Measurements from ENCODE around the gene CDH5.

The CDH5 gene

DNA sequence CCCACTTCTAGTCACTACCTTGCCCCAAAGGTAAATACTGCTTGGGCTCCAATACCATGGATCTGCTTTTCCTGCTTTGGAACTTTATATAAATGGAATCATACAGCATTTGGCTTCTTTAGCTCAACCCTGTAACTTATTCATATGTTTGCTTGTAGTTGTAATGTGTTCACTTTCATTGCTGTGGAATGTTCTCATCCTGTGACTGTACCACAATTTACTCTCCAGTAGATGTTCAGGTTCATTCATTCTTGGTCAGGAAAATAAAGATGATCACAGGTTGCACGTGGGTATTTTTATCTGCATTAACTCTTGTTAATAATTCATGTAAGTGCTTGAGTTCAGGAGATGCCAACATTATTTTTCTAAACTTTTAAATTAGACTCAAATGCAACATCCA is 53.9 kb downstream of the CDH5 start:
- DNase-seq = no peak

DNA sequence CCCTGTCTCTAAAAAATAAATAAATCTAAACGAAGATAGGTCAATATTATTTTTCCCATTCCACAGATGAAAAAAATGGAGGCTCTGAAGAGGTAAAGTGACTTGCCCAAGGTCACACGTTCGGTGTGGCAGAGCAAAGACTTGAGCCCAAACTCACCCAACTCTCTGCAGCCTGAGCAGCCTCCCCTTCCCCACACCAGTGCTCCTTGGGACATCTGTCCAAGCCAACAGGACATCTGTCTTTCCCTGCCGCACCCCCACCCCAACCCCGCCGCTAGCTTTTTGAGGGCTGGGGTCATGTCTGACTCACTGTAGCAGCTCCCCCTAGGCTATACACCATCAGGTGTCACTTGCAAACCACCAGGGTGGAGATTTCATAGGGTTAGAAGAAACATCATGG is 55.4 kb downstream of the CDH5 start:
- no peak for DNase-seq

DNA sequence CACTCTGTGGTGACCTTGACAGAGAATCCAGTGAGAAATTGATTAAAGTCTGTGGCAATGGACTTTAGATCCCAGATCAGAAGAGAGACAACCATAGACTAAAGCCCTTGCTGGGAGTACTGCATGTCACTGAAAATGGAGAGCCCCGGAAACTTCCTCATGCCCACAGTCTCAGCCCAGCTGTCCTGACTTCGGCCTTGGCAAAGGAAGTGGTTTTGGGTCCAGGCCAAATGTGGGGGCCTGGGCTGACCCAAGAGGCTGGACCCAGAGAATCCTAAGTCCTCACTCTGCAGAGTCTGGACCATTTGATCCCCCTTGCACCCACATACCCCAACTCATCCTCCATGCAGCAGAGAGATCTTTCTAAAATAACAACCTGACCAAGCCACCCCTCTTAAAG is 55.9 kb downstream of the CDH5 start:
- DNase-seq = no peak

DNA sequence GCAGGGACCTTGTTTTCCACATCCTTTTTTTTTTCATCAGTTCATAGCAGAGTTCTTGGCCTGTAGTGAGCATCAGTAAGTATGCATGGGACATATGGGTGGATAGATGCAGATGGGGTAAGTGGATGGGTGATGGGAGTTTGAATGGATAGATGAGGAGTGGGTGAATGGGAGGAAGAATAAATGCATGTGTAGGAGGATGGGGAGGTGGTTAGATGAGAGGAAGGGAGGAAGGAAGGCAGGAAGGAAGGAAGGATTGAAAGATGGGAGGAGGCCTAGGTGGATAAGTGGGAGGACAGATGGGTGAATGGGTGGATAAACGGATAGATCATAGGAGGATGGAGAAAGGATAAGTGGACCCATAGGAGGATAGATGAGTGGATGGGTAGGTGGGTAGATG is 56.7 kb downstream of the CDH5 start:
- DNase-seq = no peak

DNA sequence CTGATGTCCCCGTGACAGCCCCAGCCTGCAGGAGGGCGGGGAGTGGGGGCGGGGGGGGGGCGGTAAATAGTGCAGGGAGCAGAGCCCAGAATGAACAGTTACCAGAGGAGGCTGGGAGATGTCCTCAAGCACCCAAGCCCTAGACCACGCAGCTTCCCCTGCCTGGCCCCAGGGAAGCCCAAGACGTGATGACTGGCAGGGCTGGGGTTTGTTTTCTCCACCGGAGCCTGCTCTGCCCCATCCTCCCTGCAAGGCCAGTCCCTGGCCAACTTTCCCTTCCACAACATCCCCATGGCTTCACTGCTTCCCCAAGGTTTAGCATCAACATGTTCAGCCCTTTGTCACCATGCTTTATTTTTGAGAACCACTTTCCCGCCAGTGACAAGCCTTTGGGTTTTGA is 59.2 kb downstream of the CDH5 start:
- DNase-seq = no peak

DNA sequence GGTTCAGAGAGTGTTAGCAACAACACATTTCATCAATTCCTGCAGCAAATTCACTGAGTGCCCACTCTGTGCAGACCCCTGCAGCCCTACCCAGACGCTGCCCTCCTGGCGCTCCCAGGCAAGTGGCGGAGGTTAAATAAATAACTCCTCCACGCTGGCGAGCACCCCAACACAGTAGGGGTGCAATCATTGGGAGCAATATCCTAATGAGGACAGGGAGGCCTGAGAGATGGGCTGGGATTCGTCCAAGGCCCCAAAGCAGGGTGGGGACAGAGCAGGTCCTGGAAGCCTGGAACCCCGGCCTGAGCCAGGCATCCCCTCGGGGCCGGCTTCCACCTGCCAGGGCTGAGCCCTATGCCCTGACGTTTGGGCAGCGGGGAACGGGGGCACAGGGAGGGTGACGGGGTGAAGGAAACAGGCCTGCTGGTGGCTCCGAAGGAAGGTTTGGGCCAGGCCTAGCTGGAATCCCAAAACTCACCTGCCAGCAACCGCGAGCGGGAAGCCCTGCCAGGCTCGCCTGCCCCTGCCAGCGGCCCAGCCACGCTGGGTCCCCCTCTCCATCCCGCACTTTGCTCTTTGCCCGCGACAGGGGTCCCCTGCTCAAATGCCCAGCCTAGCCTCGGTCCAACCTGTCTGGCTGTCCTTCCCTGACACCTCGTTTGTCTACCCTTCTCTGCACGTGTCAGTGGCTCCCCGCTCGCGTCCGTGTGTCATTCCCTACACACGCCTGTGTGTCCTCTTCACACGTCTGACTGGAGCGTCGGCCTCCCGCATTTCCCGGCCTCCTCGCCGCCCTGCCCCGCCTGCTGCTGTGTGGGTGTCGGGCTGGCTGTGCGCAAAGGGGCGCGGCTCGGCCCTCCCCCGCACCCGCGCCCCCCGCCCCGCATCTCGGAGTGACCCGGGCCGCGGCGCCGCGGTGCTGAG is 59.9 kb downstream of the CDH5 start:
- no peak for DNase-seq

DNA sequence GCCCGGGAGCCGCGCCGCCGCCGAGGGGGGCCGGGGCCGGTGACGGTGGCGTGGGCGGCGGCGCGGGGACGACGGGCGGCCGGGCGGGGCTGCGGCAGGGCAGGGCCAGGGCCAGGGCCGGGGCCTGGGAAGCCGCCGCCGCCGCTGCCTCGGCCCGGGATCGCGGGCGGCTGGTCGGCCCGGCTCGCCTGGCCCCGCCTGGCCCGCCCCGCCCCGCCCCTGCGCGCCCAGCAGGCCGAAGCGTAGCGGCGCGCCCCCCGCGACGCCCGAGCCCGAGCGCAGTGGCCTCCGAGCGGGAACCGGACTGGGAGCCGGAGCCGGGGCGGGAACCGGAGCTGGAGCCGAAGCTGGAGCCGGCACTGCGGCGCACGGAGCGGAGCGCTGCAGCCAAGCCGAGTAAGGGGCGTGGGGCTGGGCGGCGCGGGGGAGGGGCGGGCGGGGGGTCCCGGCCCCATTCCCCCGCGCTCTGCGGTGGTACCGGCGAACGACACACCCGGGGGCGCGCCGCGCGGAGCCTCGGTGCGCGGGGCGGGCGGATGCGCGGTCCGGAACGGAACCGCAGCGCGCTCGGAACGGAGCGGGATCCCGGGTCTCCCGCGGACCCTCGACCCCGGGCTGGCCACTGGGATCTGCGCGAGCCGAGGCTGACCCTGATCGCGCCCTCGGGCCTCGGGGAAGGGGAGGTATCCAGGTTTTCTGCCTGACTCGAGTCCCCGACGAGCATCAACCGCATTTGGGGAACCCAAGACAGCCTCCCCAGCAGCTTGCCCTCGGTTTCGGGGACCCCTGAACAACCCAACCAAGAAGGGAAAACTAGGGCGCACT is 60.8 kb downstream of the CDH5 start, which contains the start of gene BEAN1:
BEAN1 (plus strand) TSS at position 260 of the 825 bp plus-strand sequence. CDS start 10,382 bp downstream, outside the sequence.
- no peak for DNase-seq

DNA sequence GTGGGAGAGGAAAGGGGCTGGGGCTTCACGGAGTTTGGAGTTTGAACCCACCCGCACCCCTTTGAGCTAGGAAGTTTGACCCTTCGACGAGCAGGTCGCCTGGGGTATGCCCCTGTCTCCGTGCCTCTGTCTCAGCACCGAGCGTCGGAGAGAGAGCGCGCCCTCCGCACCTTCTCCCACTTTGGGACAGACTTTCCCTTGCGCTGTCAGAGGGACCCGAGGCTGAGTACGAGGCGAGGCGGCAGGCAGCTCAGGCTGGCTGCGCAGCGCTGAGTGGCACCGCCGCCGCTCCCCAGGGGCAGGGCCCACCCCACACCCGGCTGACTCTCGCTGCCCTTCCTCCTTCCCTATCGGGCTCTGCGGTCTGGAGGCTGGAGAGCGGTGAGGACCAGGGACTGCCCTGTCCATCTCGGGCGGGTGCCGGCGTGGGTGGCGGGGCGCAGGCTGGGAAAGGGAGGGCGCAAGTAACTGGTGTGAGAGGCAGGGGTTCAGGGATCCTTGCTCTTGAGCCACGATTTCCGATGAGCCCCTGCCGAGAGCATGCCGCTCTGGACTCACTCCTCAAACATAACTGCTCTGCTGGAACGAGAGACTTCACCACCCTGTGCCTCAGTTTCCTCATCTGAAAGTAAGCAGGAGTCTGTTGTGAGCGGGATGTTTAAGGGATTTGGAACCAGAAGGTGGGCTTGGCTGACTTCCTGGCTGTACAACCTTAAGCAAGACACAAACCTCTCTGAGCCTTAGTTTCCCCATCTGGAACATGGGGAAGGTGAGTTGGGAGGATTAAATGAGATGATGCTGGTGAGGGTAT is 61.6 kb downstream of the CDH5 start:
- DNase-seq = no peak

DNA sequence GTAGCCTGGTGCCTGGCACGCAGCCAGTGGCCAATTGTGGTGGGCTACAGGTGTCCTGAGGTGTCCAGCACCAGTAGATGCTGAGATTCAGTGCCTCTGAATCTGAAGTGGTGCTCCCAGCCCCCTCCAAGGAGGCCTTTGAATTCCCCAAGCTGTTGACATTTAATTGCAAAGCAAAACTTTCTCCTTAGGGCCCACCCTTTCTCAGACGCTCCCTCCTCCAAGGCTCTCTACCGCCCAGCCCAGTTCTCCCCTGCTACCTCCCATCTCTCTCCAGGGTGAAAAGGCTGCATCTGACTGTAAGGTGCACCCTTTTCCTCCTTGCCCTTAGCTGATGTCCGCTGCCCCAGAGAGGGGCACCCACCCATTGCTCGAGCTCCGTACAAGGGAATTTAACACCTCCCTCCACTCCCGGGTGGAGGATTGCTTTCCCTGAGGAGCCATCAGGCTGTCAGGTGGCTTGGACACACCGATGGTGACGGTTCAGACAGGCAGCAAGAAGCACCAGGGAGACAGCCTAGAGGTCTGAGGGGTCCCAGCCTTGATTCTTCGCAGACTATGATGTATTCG is 62.3 kb downstream of the CDH5 start:
- no peak for DNase-seq

DNA sequence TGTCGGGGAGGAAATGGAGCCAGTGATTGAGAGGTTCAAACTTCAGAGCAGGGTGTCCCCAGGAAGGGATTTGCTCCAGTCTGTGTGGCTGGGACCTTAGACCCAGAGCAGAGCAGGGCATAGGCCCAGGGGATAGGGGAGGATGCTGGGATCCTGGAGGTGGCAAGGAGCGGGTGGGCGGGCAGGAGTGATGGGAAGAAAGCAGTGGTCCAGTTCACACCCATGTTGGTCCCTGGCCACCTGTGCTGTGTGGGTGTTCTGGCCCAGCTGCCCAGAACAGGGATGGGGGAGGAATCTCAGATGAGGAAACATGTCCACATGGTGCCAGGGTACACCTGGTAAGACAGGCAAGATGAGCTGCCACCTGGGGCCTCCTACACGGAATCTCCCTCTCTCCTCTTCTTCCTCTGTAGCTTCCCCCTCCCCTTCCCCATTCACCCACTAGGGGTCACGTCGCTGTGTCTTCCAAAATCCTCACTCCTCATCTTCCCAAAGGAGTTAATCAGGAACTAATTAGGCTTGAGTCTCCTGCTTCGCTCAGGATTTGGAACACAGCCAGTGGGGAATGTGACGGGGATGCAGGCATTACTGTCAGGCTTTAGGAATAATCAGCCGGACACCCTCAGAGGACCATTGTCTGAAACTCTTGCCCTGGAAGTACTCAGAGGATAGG is 62.9 kb downstream of the CDH5 start:
- DNase-seq = no peak

DNA sequence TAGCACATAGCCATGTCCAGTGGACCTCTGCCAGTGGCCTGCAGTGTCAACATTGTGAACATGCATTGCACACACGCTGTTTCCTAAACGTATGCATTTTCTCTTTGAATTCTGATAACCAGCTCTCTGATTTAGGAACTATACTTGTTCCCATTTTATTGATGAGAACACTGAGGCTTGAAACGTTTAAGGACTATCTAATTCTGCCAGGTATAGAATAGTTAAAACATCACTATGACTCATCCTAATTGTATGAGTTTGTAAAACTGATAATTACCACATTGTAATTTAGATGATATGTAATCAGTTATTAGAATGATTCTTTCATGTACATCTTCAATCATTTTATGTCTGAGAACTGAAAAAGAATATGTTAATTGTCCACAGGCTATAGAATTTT is 63.7 kb downstream of the CDH5 start:
- DNase-seq = no peak

DNA sequence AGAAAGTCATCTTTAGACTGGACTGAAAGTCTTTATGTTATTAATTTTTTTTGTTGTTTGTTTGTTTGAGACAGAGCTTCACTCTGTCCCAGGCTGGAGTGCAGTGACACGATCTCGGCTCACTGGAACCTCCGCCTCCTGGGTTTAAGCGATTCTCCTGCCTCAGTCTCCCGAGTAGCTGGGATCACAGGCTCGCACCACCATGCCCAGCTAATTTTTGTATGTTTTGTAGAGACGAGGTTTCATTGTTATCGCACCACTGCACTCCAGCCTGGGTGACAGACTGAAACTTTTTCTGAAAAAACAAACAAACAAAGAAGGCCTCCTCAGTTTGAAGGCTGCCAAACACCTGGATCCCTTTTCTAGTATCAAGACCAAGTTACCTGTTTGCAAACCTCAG is 65.3 kb downstream of the CDH5 start:
- DNase-seq = no peak

DNA sequence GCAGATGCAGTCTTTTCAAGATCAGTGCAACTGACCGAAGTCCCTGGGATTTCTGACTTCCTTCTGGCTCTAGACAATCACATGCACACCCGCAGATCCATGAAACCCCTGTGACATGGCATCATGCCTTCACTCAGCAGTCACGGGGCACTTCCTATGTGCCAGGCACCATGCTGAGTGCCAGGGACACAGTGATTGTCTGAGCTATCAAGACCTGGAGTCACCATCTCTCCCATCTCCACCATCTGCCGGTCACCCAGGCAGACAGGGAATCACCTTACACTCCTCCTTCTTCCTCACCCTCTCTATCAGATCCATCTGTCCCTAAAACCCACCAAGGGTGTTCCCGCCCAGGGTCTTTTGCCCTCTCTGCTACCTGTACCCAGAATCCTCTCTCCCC is 65.9 kb downstream of the CDH5 start:
- no peak for DNase-seq

DNA sequence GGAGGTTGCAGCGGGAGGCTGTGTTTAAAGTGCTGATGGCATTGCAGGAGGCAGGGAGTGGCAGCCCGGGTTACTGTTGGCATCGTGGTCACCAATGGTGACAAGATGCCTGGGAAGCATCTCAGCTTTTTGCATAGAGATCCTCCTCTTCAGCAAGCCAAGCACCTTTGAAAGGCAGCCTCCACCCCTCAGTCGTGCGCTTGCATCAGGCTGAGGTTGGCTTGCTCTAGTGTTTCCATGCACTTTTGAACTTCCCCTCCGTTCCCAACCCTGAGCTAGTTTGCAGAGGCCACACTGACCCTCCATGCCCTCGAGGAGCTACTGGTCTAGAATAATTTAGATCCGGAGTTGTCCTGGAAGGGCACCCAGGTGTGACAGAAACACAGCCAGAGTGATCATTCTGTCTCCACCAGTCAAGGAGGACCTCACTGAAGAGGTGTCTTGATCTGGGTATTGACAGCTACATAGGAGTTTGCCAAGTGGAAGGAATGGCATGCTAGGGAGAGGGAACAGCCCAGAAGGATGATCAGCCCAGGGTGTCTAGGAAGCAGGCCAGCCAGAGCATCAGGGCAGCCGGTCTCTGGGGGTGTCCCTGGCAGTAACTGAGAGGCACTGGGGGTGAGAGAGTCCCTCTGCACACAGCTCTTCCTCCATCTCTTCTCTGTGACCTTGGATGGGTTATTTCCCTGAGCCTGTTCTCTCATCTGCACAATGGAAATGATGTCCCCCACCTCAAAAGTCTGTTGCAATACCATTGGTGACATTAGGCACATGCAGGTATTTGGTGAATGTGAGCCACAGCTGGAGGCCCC is 68.3 kb downstream of the CDH5 start:
- DNase-seq = no peak

DNA sequence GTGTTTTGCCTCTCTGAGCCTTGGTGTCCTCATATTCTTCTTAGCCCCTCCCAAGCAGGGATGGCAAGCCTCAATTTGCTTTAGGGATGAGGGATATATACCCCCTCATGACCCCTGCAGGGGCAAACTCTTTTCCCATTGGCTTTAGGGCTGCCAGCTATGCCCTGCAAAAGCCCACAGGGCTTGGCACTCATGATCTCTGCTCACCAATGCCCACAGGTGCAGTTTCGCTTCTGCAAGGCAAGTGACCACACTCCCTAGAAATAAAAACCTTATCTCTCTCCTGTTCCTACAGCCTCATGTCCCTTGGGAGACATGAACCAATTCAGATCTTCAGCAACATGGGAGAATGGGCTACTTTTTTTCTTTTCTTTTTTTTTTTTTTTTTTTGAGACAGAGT is 69.4 kb downstream of the CDH5 start:
- no peak for DNase-seq

DNA sequence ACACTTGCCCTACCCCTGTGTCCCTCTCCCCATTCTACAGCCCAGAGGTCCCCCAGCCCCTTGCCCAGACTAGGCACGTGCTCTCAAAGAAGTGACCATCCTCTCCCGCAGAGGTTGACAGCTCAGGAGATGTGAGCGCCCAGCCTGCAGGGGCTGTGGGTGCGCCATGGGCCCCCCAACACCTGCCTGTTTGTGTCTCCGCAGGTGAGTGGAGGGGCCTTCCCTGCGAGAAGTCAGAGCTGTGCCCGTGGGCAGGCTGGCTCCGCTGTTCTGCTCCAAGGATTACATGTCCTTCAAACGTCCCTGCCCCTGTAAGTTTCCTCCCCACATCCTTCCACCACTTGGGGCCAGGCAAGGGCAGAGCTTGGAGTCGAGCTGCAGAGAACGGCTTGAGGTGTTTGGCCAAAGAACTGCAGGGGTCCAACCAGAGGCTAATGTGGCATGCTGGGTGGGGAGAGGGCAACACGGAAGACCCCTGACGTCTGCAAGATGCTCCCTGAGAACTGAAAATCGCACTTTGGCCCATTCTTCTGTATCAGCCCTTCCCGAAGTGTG is 71.0 kb downstream of the CDH5 start:
- no peak for DNase-seq

DNA sequence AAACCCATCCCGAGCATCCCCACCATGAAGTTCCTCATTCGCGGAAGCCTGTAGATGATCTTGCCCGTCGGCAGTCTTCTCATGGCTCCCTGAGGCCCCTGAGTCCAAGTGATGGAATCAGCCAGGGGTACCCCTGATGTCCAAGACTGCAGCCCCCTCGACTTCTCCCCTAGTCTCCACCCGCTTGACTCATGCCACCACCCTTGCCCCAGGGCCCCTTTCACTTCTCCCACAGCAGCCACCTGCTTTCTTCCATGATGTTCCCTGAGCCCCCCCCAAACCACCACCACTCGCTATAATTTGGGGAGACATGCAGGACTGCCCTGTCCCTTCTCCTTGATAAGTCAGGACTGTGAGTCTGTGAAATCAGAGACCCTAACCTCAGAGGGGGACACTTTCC is 72.0 kb downstream of the CDH5 start:
- DNase-seq = no peak

DNA sequence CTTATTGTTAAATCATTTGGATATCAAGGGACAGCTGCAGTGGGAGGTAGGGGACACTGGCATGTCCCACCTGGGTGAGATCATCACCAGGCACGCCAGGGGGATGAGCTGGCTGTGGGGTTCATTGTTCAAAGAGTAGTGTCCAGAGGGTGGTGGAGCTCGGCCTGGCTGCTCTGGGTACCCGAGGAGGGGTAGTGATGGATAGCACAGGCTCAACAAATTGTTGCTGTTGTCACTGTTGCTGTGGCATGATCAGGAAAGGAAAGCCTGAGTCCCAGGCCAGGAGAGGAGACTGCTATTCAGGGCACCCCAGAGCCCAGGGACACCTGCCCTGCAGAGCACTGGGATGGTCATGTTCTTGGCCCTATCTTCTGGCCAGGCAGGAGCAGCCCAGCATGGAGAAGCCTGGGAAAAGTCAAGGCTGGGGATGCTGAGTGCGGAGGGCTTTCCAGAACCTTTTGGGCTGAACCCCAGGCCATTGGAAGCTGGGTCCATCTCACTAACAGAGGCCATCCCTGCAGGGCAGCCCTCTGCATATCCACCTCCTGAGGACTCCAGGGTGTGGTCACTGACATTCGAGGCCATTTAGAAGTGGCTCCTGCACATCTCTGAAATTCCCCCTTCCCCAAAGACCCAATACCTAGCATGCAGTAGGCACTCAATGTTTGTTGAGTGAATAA is 72.7 kb downstream of the CDH5 start:
- DNase-seq = no peak

DNA sequence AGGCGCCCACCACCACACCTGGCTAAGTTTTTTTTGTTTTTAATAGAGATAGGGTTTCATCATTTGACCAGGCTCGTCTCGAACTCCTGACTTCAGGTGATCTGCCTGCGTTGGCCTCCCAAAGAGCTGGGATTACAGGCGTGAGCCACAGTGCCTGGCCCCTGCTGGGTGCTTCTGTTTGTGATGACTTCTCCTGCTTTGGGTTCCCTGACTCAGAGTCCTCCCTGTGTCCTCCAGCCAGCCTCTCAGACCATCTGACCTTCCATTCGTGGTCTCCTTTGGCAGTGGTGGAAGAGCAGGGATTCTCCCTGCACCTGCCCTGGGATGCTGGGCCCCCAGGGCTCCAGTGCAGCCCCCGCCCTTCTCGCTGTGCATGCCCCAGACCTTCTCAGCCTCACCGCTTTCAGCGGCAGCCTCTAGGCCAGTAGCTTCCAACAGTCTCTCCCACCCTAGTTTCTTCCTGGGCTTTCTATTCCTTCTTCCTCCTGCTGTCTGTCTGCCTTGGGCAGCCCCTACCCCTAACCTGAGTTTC is 73.8 kb downstream of the CDH5 start:
- DNase-seq = no peak

DNA sequence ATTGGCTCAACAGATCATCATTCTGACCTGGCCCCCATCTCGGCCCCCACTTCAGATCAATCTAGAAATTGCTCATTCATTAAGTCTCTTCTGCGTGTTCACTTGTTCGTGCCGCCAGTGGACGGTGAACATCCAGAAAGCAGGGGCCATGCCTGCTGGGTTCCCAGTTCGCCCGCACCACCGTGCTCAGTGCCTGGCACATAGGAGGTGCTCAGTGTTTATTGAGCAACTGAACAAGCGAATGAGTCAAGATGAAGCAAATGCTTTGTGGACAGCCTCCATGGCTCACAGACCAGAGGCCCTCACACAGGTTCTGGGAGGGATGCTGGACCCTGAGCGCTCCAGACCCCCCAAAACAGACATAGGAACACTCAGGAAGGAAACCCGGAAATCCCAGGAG is 74.5 kb downstream of the CDH5 start:
- no peak for DNase-seq

Measured in fibroblast of upper back skin (primary cell).